ENCODE results near the gene HOXA6.

- TF ChIP-seq POLR2A (IDR thresholded peaks at IDR 0.05; ENCODE audit: low read depth, low read length) (no peak), POLR2AphosphoS5 (IDR thresholded peaks at IDR 0.05; ENCODE audit: low read depth, low read length) (no peak), TAF1 (IDR thresholded peaks at IDR 0.05; ENCODE audit: borderline replicate concordance, low read depth, low read length) (no peak)
These were observed 26.6 kb upstream of the HOXA6 start, which contains the start of gene HOXA10 for GRCh38 chr7:27173956-27174873.

All from GM12892 (cell line).